HG03025 (cell line): ENCODE data around the gene ORC6.

ENCODE experiments used
- ATAC-seq: cut with Tn5 transposase; IDR thresholded peaks from one replicate; pipeline ENCODE4 v1.9.1; 2021; ENCODE audit warnings: mild to moderate bottlenecking, moderate library complexity; ENCODE audit not compliant: unreplicated experiment, low FRiP score

ORC6 gene

GRCh38 chr16:46696957-46697356 lies 7.5 kb downstream of the ORC6 start:
- no peak for ATAC-seq

GRCh38 chr16:46700048-46700447 lies 10.6 kb downstream of the ORC6 start:
- no peak for ATAC-seq

DNA sequence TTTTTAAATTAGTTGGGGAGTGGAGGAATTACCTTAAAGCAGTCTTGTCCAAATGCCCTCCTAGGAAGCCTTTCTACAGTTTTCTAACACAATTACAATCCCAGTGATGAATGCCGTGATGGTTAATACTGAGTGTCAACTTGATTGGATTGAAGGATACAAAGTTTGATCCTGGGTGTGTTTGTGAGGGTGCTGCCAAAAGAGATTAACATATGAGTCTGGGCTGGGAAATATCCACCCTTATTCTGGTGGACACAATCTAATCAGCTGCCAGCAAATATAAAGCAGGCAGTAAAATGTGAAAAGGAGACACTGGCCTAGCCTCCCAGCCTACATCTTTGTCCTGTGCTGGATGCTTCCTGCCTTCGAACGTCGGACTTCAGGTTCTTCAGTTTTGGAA lies 12.2 kb downstream of the ORC6 start:
- no peak for ATAC-seq

- ATAC-seq: no peak
Measured at GRCh38 chr16:46702030-46702429, 12.6 kb downstream of the ORC6 start.

- no peak for ATAC-seq
Measured at GRCh38 chr16:46706642-46707041, 17.2 kb downstream of the ORC6 start.

- no peak for ATAC-seq
Measured at GRCh38 chr16:46709469-46710005, 20.1 kb downstream of the ORC6 start.

DNA sequence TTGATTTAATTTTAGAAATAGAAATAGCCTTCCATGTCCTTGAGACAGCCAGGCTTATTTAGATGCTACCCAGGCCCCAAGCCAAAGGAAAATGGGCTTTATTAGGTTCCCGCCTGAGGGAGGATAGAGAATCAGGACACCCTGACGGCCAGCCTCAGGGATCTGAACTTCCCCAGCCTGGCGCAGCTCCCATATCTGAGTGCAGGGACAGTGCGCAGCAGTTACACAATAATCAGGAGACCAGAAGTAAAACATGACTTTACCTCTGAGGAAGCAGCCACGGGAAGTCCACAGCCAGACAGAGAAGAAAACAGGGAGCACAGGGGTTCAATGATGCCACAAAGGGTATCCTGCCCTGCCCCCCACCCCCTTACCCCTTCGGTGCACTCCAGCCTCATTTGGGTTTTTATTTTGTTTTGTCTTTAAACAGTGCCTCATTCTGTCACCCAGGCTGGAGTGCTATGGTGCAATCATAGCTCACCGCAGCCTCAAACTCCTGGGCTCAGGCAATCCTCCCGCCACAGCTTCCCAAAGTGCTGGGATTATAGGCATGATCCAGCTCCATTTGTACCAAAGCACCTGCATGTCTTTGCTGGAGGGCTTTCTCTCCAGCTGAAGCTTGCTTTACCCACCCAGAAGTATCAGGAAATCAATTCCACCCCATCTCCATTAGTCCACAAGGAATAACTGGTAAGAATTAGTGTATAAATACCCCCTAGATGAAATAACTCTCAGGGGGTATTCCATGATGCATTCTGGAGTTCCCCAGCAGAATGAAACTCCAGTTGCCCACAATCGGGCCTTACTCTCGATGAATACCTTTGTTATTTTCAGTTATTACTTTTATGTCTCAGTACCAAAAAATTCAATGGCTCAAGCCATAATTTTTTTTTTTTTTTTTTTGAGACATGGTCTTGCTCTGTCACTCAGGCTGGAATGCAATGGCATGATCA lies 21.9 kb downstream of the ORC6 start:
- ATAC-seq: no peak

DNA sequence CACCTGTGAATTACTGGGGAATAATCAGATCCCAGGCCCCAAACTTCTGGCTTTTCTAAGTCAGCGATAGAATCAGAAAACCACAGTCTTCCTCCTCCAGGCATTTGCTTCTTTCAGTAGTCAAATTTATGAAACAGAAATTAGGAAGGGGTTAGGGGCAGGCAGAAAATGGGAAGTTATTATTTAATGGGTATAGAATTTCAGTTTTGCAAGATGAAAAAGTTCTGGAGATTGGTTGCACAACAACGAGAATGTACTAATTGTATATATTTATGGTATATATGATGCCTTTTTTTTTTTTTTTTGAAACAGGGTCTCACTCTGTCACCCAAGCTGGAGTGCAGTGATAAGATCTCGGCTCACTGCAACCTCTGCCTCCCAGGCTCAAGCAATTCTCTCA lies 23.5 kb downstream of the ORC6 start:
- ATAC-seq: no peak

DNA sequence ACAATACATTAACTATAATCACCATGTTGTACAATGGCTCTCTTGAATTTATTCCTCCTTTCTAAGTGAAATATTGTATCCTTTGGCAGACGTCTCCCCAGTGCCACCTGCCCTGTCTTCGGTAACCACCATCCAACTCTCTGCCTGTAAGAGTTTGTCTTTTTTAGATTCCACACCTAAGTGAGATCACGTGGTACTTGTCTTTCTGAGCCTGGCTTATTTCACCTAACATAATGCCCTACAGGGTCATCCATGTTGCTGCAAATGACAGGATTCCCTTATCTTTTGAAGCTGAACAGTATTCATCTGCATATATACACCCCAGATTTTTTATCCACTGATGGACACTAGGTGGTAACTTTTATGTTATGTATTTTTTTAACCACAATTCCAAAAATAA lies 24.2 kb downstream of the ORC6 start:
- ATAC-seq: no peak

DNA sequence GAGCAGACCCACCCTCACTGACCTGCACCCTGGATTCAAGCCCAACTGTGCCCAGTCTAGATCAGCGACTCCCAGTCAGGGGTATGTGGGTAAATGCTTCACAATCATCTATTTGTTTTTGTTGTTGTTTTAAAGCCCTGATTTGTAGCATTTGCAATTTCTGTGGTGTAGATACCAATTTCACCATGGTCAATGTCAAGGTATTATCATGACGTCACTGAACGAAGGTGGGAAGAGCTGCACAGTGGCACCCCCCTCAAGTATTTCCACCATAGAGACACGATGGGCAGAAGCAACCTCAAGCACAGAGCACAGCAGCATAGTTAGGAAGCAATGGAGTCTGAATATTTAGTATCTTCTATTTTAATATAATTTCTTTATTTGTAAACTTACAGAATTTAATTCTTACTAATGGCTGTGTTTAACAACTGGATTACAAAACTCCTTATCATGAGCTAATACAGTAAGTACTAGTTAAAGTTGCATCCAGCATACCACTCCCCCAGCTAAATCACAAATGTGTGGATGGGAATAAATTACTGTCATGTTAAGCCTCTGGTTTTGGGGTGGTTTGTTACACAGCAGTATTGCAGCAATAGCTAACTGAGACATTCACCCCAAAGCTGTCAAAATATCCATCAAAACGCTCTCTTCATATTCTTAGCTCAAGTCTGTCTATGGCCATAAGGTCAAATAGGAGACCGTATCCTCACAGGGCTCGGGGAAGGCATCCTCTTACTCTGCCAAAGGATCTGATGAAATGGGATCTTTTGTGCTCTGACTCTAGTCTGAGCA lies 25.5 kb downstream of the ORC6 start:
- ATAC-seq: no peak

- no peak for ATAC-seq
Measured at GRCh38 chr16:46715769-46716305, 26.4 kb downstream of the ORC6 start.

- no peak for ATAC-seq
Measured at GRCh38 chr16:46717692-46718091, 28.2 kb downstream of the ORC6 start.

GRCh38 chr16:46718214-46718613 lies 28.8 kb downstream of the ORC6 start:
- ATAC-seq: no peak

GRCh38 chr16:46719528-46719927 lies 30.1 kb downstream of the ORC6 start:
- no peak for ATAC-seq

GRCh38 chr16:46720619-46721018 lies 31.2 kb downstream of the ORC6 start:
- ATAC-seq: no peak

DNA sequence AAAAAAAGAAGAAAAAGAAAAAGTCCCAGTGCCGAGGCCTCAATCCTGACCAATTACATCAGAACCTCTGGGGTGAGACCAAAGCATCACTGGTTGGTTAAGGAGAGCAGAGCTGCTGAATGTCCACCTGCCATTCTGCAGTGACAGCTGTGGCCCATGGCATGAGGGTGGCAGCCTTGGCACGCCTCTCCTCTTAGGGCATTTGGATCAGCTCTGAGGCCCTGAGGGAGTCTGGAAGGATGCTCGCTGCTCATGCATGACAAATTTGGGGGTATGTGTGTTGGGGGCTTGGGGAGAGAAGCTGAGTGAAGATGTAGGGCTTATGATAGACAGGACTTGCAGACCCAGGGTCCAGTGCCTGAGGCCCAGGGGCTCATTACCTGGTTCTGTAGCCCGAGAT lies 32.4 kb downstream of the ORC6 start:
- no peak for ATAC-seq

GRCh38 chr16:46727184-46727583 lies 37.7 kb downstream of the ORC6 start:
- no peak for ATAC-seq

- no peak for ATAC-seq
Measured at GRCh38 chr16:46727630-46728029, 38.2 kb downstream of the ORC6 start.

- no peak for ATAC-seq
Measured at GRCh38 chr16:46728806-46729205, 39.3 kb downstream of the ORC6 start.

- no peak for ATAC-seq
Measured at GRCh38 chr16:46729326-46729995, 40.0 kb downstream of the ORC6 start.

DNA sequence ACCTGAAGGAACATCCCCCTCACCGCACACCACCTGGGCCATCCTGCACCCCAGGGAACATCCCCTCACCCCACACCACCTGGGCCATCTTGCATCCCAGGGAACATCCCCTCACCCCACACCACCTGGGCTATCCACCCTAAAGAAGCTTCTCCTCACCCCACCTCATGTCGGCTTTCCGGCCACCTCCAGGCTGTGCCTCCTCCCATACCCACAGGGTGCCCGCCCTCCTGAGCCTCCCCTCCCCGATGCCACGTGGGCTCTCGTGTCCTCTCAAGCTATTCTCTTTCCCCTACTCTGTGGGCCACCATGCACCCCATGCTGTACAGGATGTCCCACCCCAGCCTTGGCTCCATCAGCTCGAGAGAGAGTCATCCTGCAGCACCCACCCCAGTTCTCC lies 40.7 kb downstream of the ORC6 start:
- ATAC-seq: no peak
